Measurements from ENCODE around the gene ZFP69B. TPM values are rescaled to one million over a fixed set of nuclear protein-coding genes. Genes with fewer than 3 reads are reported as not detected.

ZFP69B gene
- polyA plus RNA-seq, 2 of the 4 experiments (the other 2 are of a cell fraction) = 1.9 to 3.0 TPM

DNA sequence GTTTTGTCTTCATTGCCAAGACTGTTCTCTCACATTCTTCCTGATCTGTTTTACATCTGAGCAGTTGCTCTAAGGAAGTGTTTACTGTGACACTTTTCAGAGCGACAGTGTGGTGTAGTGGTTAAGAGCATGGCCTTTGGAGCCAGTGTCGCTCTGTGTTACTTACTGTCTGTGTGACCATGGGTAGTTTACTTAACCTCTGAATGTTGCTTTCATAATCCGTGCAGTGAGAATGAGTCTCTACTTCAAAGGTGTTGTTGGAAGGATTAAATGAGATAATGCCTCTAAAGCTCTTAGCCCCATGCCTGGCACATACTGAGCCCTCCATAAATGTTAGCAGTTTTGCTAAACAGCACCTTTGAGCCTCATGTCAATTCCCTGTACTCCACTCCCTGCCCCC is 35.9 kb upstream of the ZFP69B start:
- ChIA-PET CTCF (no interaction called here), POLR2A (no interaction called here)
- ATAC-seq (no peak), DNase-seq (ENCODE audit: low read depth in 1 of 2, low spot score in 1 of 2) (no peak), FAIRE-seq (no peak)
- Histone ChIP-seq H3K4me2 (no peak overlapping the region), H3K4me3 (no peak overlapping the region), H3K27ac (no peak overlapping the region), H3K9me3 (no peaks in the 10 kb centered on the region), H3K4me1 (no peaks in the 10 kb centered on the region)
- 93% methylated on average over 3 of the region's 3 CpGs for WGBS (ENCODE audit: missing lambda C conversion rate)
- TF ChIP-seq SMC3 (IDR thresholded peaks at IDR 0.05) (no peak), HOXA7 (CRISPR knock-in tag; IDR thresholded peaks at IDR 0.05) (no peak), POLR2A (IDR thresholded peaks at IDR 0.05; ENCODE audit: low read length) (no peak), ZNF302 (CRISPR knock-in tag; IDR thresholded peaks at IDR 0.05) (no peak), EHMT2 (IDR thresholded peaks at IDR 0.05; ENCODE audit: low read depth) (no peak), HDAC2 (IDR thresholded peaks at IDR 0.05) (no peak), KDM5A (IDR thresholded peaks at IDR 0.05) (no peak), HEYL (CRISPR knock-in tag; IDR thresholded peaks at IDR 0.05) (no peak), RCOR1 (IDR thresholded peaks at IDR 0.05; ENCODE audit: low read depth, low read length) (no peak), RFX5 (IDR thresholded peaks at IDR 0.05) (no peak), TFCP2L1 (CRISPR knock-in tag; IDR thresholded peaks at IDR 0.05) (no peak)
- TF ChIP-seq, protein P1, sequence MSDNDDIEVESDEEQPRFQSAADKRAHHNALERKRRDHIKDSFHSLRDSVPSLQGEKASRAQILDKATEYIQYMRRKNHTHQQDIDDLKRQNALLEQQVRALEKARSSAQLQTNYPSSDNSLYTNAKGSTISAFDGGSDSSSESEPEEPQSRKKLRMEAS (IDR thresholded peaks at IDR 0.05) = no peak
- TF ChIP-seq, protein P2, sequence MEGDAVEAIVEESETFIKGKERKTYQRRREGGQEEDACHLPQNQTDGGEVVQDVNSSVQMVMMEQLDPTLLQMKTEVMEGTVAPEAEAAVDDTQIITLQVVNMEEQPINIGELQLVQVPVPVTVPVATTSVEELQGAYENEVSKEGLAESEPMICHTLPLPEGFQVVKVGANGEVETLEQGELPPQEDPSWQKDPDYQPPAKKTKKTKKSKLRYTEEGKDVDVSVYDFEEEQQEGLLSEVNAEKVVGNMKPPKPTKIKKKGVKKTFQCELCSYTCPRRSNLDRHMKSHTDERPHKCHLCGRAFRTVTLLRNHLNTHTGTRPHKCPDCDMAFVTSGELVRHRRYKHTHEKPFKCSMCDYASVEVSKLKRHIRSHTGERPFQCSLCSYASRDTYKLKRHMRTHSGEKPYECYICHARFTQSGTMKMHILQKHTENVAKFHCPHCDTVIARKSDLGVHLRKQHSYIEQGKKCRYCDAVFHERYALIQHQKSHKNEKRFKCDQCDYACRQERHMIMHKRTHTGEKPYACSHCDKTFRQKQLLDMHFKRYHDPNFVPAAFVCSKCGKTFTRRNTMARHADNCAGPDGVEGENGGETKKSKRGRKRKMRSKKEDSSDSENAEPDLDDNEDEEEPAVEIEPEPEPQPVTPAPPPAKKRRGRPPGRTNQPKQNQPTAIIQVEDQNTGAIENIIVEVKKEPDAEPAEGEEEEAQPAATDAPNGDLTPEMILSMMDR (IDR thresholded peaks at IDR 0.05) = no peak
- TF ChIP-seq, protein P3, sequence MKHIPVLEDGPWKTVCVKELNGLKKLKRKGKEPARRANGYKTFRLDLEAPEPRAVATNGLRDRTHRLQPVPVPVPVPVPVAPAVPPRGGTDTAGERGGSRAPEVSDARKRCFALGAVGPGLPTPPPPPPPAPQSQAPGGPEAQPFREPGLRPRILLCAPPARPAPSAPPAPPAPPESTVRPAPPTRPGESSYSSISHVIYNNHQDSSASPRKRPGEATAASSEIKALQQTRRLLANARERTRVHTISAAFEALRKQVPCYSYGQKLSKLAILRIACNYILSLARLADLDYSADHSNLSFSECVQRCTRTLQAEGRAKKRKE (CRISPR knock-in tag; IDR thresholded peaks at IDR 0.05; ENCODE audit: low read depth) = no peak

DNA sequence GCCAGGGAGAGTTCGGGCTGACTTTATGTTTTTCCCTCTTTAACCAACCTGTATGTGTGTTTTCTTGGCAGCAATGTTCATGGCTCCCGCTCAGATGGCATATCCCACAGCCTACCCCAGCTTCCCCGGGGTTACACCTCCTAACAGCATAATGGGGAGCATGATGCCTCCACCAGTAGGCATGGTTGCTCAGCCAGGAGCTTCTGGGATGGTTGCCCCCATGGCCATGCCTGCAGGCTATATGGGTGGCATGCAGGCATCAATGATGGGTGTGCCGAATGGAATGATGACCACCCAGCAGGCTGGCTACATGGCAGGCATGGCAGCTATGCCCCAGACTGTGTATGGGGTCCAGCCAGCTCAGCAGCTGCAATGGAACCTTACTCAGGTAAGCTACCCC is 33.6 kb upstream of the ZFP69B start:
- Histone ChIP-seq H3K9me3 (no peaks in the 10 kb centered on the region), H3K4me1 (no peaks in the 10 kb centered on the region), H3K27ac (no peak overlapping the region), H3K4me2 (no peak overlapping the region), H3K4me3 (no peak overlapping the region)
- no peak for FAIRE-seq
- no peak for ATAC-seq
- POLR2A ChIA-PET = no interaction called here
- DNase-seq (ENCODE audit: low read depth in 1 of 2, low spot score in 1 of 2) = no peak
- CTCF ChIA-PET = interaction anchor here (2.4 kb wide), 1 partner anchor 12 kb away, joined by 8 read pairs; no protein-coding TSS in a partner anchor
- WGBS (ENCODE audit: missing lambda C conversion rate) = 93% methylated on average over 3 of the region's 4 CpGs
- TF ChIP-seq HOXB13 (CRISPR knock-in tag; IDR thresholded peaks at IDR 0.05; ENCODE audit: low read depth) = no peak
- no peak for TF ChIP-seq EP300 (IDR thresholded peaks at IDR 0.05)
- TF ChIP-seq, protein P4, sequence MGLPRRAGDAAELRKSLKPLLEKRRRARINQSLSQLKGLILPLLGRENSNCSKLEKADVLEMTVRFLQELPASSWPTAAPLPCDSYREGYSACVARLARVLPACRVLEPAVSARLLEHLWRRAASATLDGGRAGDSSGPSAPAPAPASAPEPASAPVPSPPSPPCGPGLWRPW (IDR thresholded peaks at IDR 0.05) = no peak
- no peak for TF ChIP-seq CHD2 (IDR thresholded peaks at IDR 0.05; ENCODE audit: low read length, partially characterized antibody)
- no peak for TF ChIP-seq ZFP36 (IDR thresholded peaks at IDR 0.05; ENCODE audit: borderline replicate concordance, partially characterized antibody)
- TF ChIP-seq CBX8 (IDR thresholded peaks at IDR 0.05) = no peak
- no peak for TF ChIP-seq JUNB (IDR thresholded peaks at IDR 0.05)
- no peak for TF ChIP-seq SREBF2 (IDR thresholded peaks at IDR 0.05)
- TF ChIP-seq MAZ (IDR thresholded peaks at IDR 0.05; ENCODE audit: borderline replicate concordance, low read depth, low read length) = no peak

Data from A549 (cell line).